Neural progenitor cell (in vitro differentiated cells): ENCODE measurements around the gene PSMG4. TPM values are rescaled to one million over a fixed set of nuclear protein-coding genes. Genes with fewer than 3 reads are reported as not detected.

Experiments
- DNase-seq: peaks from one replicate; pipeline ENCODE4 v3.0.0-alpha.2; 2016; ENCODE audit warnings: low spot score
- H2AFZ ChIP-seq: fragments of 200-600 bp; sonication (generic); replicated peaks from 2 replicates; pipeline ENCODE4 v1.6.1; 2016; ENCODE audit warnings: antibody characterized with exemption
- H3F3A ChIP-seq: fragments of 200-600 bp; sonication (generic); 2 replicates; pipeline ENCODE4 v1.6.1; 2016; ENCODE audit warnings: antibody characterized with exemption, low read depth
- H3K27ac ChIP-seq: fragments of 200-600 bp; sonication (generic); 2 replicates; pipeline ENCODE4 v1.5.1; 2016; ENCODE audit warnings: mild to moderate bottlenecking
- H3K27me3 ChIP-seq: fragments of 200-600 bp; sonication (generic); 2 replicates; pipeline ENCODE4 v1.6.1; 2016; ENCODE audit warnings: mild to moderate bottlenecking, moderate library complexity
- H3K36me3 ChIP-seq: fragments of 200-600 bp; sonication (generic); 2 replicates; pipeline ENCODE4 v1.5.1; 2016
- H3K4me1 ChIP-seq: fragments of 200-600 bp; sonication (generic); 2 replicates; pipeline ENCODE4 v1.6.1; 2016; ENCODE audit warnings: mixed run types
- H3K4me2 ChIP-seq: fragments of 200-600 bp; sonication (generic); 2 replicates; pipeline ENCODE4 v1.6.1; 2016
- H3K4me3 ChIP-seq: fragments of 200-600 bp; sonication (generic); 2 replicates; pipeline ENCODE4 v1.5.1; 2016
- H3K79me2 ChIP-seq: fragments of 200-600 bp; sonication (generic); 2 replicates; pipeline ENCODE4 v1.6.1; 2016; ENCODE audit warnings: low read depth
- H3K9ac ChIP-seq: fragments of 200-600 bp; sonication (generic); 2 replicates; pipeline ENCODE4 v1.6.1; 2016
- H3K9me3 ChIP-seq: fragments of 200-600 bp; sonication (generic); 2 replicates; pipeline ENCODE4 v1.5.1; 2016; ENCODE audit warnings: low read depth
- H4K20me1 ChIP-seq: fragments of 200-600 bp; sonication (generic); 2 replicates; pipeline ENCODE4 v1.6.1; 2016; ENCODE audit warnings: low read depth
- H3K27ac Mint-ChIP-seq: 3 replicates; pipeline ENCODE4 v1.8.0; 2021; ENCODE audit warnings: mixed read lengths
- H3K27me3 Mint-ChIP-seq: 2 replicates; pipeline ENCODE4 v1.8.0; 2022; ENCODE audit warnings: low read depth, mild to moderate bottlenecking, inconsistent platforms, moderate library complexity, mixed read lengths; ENCODE audit not compliant: insufficient read depth
- H3K36me3 Mint-ChIP-seq: 3 replicates; pipeline ENCODE4 v1.8.0; 2021; ENCODE audit warnings: mixed read lengths
- H3K4me1 Mint-ChIP-seq: 3 replicates; pipeline ENCODE4 v1.8.0; 2021; ENCODE audit warnings: mixed read lengths
- H3K4me3 Mint-ChIP-seq: 3 replicates; pipeline ENCODE4 v1.8.0; 2021; ENCODE audit warnings: mild to moderate bottlenecking, moderate library complexity, mixed read lengths
- H3K9me3 Mint-ChIP-seq: 3 replicates; pipeline ENCODE4 v1.8.0; 2020; ENCODE audit warnings: mixed read lengths
- EZH2 ChIP-seq: fragments of 200-600 bp; sonication (generic); IDR thresholded peaks from 2 replicates; pipeline ENCODE4 v1.6.1; 2017; ENCODE audit warnings: antibody characterized with exemption, mild to moderate bottlenecking, moderate library complexity
- EZH2phosphoT487 ChIP-seq: fragments of 200-600 bp; sonication (generic); IDR thresholded peaks from 2 replicates; pipeline ENCODE4 v1.6.1; 2017; ENCODE audit warnings: antibody characterized with exemption
- total RNA-seq: library from RNA; depleted of rRNA; stranded (reverse); fragments of >200 nt; gene quantifications from 2 replicates; pipeline ENCODE4 v1.2.3, GENCODE V29; 2015; ENCODE audit warnings: low replicate concordance
- TF ChIP-seq, protein P1 (sequence below): fragments of 200-600 bp; sonication (generic); IDR thresholded peaks from 2 replicates; pipeline ENCODE4 v1.5.1; 2017; ENCODE audit warnings: antibody characterized with exemption, mild to moderate bottlenecking

Gene PSMG4
- total RNA-seq, 1 donor from 2014 or later, result 15.2 TPM

DNA sequence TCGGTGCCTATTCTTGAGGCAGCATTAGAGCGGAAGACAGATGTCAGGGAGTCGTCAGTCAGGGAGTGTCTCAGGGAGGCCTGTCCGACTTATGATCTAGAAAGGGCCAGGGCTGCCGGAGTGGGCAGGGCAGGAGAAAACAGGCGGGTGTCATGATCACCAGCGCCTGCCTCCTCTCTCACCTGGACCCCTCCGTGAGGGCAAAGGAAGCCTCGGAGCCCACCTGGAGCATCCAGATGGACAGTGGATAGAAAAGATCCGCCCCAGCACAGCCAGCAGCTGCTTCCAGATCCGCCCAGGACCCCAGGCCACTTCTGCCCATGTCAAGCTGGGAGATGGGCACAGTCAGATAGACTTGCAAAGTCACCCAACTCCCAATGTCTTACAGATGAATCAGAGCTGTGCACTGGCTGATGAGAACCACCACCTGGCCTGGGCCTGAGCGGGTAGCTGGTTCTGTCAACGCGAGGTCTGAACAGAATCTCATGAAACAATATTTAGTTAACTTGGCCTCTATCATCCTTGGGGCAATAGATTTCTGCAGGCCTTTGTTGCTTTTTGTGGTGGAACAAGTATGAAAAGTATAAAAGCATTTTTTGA, 22.2 kb downstream of the PSMG4 start:
- Mint-ChIP-seq H3K9me3 (no peaks in the 10 kb centered on the region), H3K4me1 (peaks cover 60% of the 10 kb centered on the region), H3K36me3 (peaks cover 24% of the 10 kb centered on the region), H3K4me3 (peak overlapping the region; percentile 72), H3K27me3 (peaks cover 8% of the 10 kb centered on the region), H3K27ac (peak overlapping the region; percentile 99)
- H3K4me3 ChIP-seq, result no peak overlapping the region
- H3K27me3 ChIP-seq, result no peaks in the 10 kb centered on the region
- peaks cover 6% of the 10 kb centered on the region for H4K20me1 ChIP-seq
- H3K4me2 ChIP-seq, result peak overlapping the region; percentile 29
- no peak overlapping the region for H3K27ac ChIP-seq
- DNase-seq, result no peak
- H3F3A ChIP-seq, result peaks cover 28% of the 10 kb centered on the region
- no peak overlapping the region for H3K9ac ChIP-seq
- H3K4me1 ChIP-seq, result peaks cover 17% of the 10 kb centered on the region
- H3K36me3 ChIP-seq, result no peaks in the 10 kb centered on the region
- H3K9me3 ChIP-seq, result no peaks in the 10 kb centered on the region
- no peaks in the 10 kb centered on the region for H3K79me2 ChIP-seq
- TF ChIP-seq, protein P1, sequence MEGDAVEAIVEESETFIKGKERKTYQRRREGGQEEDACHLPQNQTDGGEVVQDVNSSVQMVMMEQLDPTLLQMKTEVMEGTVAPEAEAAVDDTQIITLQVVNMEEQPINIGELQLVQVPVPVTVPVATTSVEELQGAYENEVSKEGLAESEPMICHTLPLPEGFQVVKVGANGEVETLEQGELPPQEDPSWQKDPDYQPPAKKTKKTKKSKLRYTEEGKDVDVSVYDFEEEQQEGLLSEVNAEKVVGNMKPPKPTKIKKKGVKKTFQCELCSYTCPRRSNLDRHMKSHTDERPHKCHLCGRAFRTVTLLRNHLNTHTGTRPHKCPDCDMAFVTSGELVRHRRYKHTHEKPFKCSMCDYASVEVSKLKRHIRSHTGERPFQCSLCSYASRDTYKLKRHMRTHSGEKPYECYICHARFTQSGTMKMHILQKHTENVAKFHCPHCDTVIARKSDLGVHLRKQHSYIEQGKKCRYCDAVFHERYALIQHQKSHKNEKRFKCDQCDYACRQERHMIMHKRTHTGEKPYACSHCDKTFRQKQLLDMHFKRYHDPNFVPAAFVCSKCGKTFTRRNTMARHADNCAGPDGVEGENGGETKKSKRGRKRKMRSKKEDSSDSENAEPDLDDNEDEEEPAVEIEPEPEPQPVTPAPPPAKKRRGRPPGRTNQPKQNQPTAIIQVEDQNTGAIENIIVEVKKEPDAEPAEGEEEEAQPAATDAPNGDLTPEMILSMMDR, result no peak
- TF ChIP-seq EZH2phosphoT487 (no peak), EZH2 (no peak)
- H2AFZ ChIP-seq, result no peak overlapping the region

DNA sequence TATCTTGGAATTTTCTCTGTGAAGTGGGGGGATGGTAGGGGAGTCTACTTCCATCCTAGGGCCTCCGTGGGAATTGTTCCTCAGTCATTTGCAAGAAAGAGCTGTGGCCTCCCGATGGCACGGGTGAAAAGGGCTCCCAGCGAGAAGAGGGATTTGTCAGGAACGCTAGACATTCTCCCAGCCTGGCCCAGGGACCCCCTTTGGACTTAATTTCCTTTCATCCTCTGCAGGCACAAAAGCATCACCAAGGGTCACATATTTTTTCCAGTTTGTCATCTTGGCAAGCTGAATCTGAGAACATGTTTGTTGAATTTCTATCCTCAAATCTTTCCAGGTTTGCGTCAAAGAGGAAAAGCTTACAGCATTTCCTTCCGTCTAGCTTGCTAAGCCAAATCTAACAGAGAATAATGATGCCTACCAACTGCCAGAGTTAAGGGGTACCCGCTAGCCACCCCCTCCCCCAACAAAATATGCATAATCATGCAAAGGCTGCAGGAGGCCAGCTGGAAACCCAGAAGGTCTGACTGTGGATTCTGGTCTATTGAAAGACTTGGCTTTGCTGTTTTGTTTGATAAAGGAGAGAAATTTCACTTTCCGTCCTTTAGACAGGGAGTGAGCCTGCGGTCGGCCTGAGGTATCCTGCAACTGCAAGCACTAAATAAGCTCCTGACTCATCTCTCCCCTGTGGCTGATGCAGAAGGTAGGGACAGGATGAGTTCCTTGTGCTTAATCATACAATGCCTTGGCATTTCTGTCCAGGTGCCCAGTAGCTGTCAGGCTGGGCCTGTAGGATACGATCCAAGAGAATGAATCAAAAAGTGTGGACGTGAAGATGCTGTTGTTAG, 23.1 kb downstream of the PSMG4 start:
- no peak overlapping the region for H2AFZ ChIP-seq
- H3K36me3 ChIP-seq, result no peaks in the 10 kb centered on the region
- peak overlapping the region; percentile 99 for H3K27ac Mint-ChIP-seq
- peak overlapping the region; percentile 29 for H3K4me2 ChIP-seq
- H3K79me2 ChIP-seq, result no peaks in the 10 kb centered on the region
- peak; percentile 51 for DNase-seq
- no peaks in the 10 kb centered on the region for H3K9me3 Mint-ChIP-seq
- no peaks in the 10 kb centered on the region for H3K27me3 ChIP-seq
- peaks cover 25% of the 10 kb centered on the region for H3F3A ChIP-seq
- peaks cover 17% of the 10 kb centered on the region for H3K4me1 ChIP-seq
- H3K27me3 Mint-ChIP-seq, result peaks cover 8% of the 10 kb centered on the region
- TF ChIP-seq EZH2phosphoT487, result no peak
- TF ChIP-seq, protein P1, result no peak
- TF ChIP-seq EZH2, result no peak
- no peak overlapping the region for H3K4me3 ChIP-seq
- H3K27ac ChIP-seq, result no peak overlapping the region
- peaks cover 6% of the 10 kb centered on the region for H4K20me1 ChIP-seq
- no peak overlapping the region for H3K9ac ChIP-seq
- H3K36me3 Mint-ChIP-seq, result peaks cover 22% of the 10 kb centered on the region
- H3K4me3 Mint-ChIP-seq, result peak overlapping the region; percentile 72
- no peaks in the 10 kb centered on the region for H3K9me3 ChIP-seq
- H3K4me1 Mint-ChIP-seq, result peaks cover 63% of the 10 kb centered on the region

DNA sequence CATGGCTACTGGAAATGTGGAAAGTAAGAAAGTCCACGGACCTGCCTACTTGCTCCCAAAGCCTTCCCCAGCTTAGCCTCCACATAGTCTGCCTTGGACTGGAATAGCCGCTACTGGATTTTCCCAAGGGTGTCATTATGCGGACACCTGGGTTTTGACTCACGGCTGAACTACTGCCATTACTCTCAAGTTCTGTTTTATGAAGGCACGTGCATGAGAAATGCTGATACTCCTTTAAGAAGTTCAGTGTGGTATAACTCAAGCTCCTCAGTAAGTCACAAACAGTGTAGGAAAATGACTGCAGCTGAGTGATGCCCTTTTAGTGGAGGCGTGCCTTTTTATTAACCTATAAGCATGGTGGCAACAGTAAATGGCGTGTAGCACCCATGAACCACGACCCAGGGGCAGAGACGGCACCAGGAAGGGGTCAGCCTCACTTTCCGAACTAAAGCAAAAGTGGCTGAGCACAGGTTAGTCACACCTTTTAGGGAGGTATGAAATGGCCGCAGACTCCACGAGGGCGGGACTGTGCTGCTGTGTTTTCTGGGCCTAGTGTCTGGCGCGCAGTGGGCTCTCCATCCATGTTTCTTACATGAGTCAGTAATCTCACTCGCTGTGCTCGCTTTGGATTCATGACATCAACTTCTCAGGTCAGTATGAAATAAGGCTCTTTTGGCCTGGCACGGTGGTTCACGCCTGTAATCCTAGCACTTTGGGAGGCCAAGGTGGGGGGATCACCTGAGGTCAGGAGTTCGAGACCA, 23.9 kb downstream of the PSMG4 start:
- peaks cover 6% of the 10 kb centered on the region for H4K20me1 ChIP-seq
- peaks cover 63% of the 10 kb centered on the region for H3K4me1 Mint-ChIP-seq
- H3K27ac Mint-ChIP-seq, result peak overlapping the region; percentile 99
- H3K4me2 ChIP-seq, result peak overlapping the region; percentile 29
- no peak overlapping the region for H2AFZ ChIP-seq
- TF ChIP-seq EZH2, result no peak
- TF ChIP-seq EZH2phosphoT487, result no peak
- TF ChIP-seq, protein P1, result no peak
- peaks cover 24% of the 10 kb centered on the region for H3F3A ChIP-seq
- no peak for DNase-seq
- no peak overlapping the region for H3K27ac ChIP-seq
- H3K9me3 ChIP-seq, result no peaks in the 10 kb centered on the region
- H3K27me3 Mint-ChIP-seq, result peaks cover 8% of the 10 kb centered on the region
- no peaks in the 10 kb centered on the region for H3K79me2 ChIP-seq
- H3K9me3 Mint-ChIP-seq, result no peaks in the 10 kb centered on the region
- H3K4me3 Mint-ChIP-seq, result no peak overlapping the region
- peaks cover 28% of the 10 kb centered on the region for H3K36me3 Mint-ChIP-seq
- H3K9ac ChIP-seq, result no peak overlapping the region
- H3K4me3 ChIP-seq, result no peak overlapping the region
- no peaks in the 10 kb centered on the region for H3K36me3 ChIP-seq
- H3K27me3 ChIP-seq, result no peaks in the 10 kb centered on the region
- peaks cover 17% of the 10 kb centered on the region for H3K4me1 ChIP-seq
